Upper lobe of left lung (tissue), 4 donors: ENCODE results near the gene SPRTN.

ENCODE experiments used
- EP300 ChIP-seq, 4 donors: sonication (generic); formaldehyde crosslinking; IDR thresholded peaks; one replicate each; pipeline ENCODE4 v1.5.1; 2017; ENCODE audit warnings: antibody characterized with exemption in 4 of 4, control low read depth in 2 of 4
- POLR2A ChIP-seq, 4 donors: fragments of 450-650 bp; IDR thresholded peaks; one replicate each; pipeline ENCODE4 v1.5.1; 2016 to 2017; ENCODE audit warnings: antibody characterized with exemption in 4 of 4, mild to moderate bottlenecking in 2 of 4
- POLR2AphosphoS5 ChIP-seq, 2 donors: sonication (generic); formaldehyde crosslinking; IDR thresholded peaks; one replicate each; pipeline ENCODE4 v1.5.1; 2017; ENCODE audit warnings: antibody characterized with exemption in 2 of 2
- TF ChIP-seq, protein P1 (sequence below), 6 experiments: fragments of 450-650 bp in 4 of 6; fragments of 200-600 bp in 2 of 6; sonication (generic) in 2 of 6; IDR thresholded peaks; one replicate each; pipeline ENCODE4 v1.5.1; 2016 to 2019; ENCODE audit warnings: antibody characterized with exemption in 6 of 6

DNA sequence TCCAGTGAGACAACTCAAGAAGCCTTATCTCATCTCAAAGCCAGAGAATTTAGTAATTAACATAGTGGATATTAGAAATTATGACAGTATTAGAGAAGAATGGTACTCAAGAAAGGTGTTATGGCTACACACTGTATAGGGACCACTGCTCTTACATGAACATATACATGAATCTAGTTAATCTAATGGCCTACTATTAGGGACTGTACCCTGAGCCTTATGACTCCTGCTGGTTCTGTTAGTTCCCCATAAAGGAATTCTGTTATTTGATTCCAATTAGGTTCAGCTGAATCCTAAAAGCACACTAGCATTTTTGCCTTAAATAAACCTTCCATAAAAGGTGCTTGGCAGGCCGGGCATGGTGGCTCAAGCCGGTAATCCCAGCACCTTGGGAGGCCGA, 44.3 kb downstream of the SPRTN start:
- TF ChIP-seq, protein P1, sequence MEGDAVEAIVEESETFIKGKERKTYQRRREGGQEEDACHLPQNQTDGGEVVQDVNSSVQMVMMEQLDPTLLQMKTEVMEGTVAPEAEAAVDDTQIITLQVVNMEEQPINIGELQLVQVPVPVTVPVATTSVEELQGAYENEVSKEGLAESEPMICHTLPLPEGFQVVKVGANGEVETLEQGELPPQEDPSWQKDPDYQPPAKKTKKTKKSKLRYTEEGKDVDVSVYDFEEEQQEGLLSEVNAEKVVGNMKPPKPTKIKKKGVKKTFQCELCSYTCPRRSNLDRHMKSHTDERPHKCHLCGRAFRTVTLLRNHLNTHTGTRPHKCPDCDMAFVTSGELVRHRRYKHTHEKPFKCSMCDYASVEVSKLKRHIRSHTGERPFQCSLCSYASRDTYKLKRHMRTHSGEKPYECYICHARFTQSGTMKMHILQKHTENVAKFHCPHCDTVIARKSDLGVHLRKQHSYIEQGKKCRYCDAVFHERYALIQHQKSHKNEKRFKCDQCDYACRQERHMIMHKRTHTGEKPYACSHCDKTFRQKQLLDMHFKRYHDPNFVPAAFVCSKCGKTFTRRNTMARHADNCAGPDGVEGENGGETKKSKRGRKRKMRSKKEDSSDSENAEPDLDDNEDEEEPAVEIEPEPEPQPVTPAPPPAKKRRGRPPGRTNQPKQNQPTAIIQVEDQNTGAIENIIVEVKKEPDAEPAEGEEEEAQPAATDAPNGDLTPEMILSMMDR (IDR thresholded peaks at IDR 0.05): no peak
- TF ChIP-seq POLR2AphosphoS5 (IDR thresholded peaks at IDR 0.05): no peak
- TF ChIP-seq POLR2A (IDR thresholded peaks at IDR 0.05): no peak
- TF ChIP-seq EP300 (IDR thresholded peaks at IDR 0.05): no peak
